ENCODE data around the gene CACUL1.

Gene CACUL1

DNA sequence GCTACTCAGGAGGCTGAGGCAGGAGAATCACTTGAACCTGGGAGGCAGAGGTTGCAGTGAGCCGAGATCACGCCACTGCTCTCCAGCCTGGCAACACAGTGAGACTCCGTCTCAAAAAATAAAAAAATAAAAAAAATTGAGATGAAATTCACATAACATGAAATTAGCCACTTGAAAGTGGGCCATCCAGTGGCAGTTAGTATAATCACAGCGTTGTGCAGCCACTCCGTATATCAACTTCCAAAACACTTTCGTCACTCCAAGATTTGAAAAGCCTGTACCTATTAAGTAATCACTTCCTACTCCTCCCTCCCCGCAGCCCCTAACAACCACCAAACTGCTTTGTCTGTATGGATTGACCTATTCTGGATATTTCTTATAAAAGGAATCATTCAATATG, 20.7 kb upstream of the CACUL1 start:
- Mint-ChIP-seq H3K4me3 (no peak overlapping the region), H3K27ac (no peak overlapping the region), H3K9me3 (peaks cover 30% of the 10 kb centered on the region), H3K4me1 (no peaks in the 10 kb centered on the region), H3K27me3 (ENCODE audit: low read depth, poor library complexity) (peaks cover 38% of the 10 kb centered on the region), H3K36me3 (ENCODE audit: low read depth) (no peaks in the 10 kb centered on the region)
- TF ChIP-seq, protein P1, sequence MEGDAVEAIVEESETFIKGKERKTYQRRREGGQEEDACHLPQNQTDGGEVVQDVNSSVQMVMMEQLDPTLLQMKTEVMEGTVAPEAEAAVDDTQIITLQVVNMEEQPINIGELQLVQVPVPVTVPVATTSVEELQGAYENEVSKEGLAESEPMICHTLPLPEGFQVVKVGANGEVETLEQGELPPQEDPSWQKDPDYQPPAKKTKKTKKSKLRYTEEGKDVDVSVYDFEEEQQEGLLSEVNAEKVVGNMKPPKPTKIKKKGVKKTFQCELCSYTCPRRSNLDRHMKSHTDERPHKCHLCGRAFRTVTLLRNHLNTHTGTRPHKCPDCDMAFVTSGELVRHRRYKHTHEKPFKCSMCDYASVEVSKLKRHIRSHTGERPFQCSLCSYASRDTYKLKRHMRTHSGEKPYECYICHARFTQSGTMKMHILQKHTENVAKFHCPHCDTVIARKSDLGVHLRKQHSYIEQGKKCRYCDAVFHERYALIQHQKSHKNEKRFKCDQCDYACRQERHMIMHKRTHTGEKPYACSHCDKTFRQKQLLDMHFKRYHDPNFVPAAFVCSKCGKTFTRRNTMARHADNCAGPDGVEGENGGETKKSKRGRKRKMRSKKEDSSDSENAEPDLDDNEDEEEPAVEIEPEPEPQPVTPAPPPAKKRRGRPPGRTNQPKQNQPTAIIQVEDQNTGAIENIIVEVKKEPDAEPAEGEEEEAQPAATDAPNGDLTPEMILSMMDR (IDR thresholded peaks at IDR 0.05) = no peak
- no peak for DNase-seq

DNA sequence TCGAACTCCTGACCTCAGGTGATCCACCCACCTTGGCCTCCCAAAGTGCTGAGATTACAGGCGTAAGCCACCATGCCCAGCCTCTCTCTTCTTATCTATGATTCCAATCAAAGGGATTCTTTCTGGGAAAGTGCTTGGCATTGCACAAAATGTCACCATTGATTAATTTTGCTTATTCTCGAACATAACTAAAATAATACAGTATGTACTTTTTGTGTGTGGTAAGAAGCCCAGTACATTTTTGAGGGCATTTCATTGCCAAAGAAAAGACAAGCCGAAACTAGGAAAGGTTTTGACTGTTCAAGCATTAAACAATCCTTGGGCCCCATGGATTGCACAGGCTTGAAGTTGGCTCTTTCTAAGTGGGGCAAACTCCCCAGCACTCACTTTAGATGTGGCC, 18.3 kb upstream of the CACUL1 start:
- Mint-ChIP-seq H3K4me1 (no peaks in the 10 kb centered on the region), H3K36me3 (ENCODE audit: low read depth) (no peaks in the 10 kb centered on the region), H3K4me3 (no peak overlapping the region), H3K27ac (no peak overlapping the region), H3K9me3 (peaks cover 30% of the 10 kb centered on the region), H3K27me3 (ENCODE audit: low read depth, poor library complexity) (peaks cover 28% of the 10 kb centered on the region)
- DNase-seq = no peak
- TF ChIP-seq, protein P1 (IDR thresholded peaks at IDR 0.05) = no peak

DNA sequence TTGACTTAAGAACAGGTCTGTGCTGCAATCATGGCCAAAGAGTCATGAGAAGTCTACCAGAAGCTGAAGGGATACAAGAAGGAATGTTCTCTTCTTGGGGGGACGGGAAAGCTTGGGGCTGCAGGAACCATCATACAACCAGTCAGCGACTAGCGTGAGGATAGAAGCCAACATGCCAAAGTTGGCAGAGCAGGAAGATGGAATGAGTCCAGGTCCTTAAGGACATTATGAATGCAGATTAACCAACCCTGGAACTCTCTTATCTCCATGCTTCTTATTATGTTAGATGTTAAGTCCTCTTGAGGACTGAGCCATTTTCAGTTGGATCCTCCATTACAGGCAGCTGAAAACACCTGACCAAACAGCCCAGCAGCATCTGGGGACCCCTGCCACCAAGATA, 17.2 kb upstream of the CACUL1 start:
- Mint-ChIP-seq H3K4me1 (no peaks in the 10 kb centered on the region), H3K27ac (no peak overlapping the region), H3K9me3 (peaks cover 20% of the 10 kb centered on the region), H3K4me3 (no peak overlapping the region), H3K27me3 (ENCODE audit: low read depth, poor library complexity) (peaks cover 25% of the 10 kb centered on the region), H3K36me3 (ENCODE audit: low read depth) (no peaks in the 10 kb centered on the region)
- TF ChIP-seq, protein P1 (IDR thresholded peaks at IDR 0.05) = no peak
- no peak for DNase-seq

DNA sequence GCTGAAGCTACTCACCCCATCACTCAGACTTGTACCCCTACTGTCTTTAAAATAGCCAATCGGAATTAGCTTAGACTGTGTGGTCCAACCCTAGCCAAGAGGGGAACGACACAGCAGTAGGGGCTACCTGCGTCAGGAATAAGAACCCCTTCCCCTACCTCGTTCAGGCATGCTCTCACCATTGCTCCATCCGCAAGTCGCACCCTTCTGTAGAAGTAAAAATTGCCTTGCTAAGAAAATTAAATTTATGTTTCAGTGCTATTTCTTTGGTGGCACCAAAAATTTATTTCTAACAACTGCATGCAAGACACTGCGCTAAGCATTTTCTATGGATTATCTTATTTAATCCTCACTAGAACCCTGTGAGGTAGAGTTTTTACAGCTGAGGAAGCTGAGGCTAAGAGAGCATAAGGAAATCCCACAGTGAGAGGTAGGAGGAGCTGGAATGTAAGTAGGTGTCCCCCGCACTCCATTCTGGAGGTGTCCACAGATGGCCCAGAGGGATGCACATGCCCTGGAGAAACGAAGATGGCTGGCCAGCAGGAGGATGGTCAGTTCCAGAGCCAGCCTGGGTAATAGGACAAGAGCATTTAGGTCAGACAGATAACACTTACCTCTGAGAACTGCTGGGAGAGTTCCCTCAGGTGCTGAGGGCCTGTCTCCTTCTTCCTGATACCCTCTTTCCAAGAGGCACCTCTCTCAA, 15.3 kb upstream of the CACUL1 start:
- TF ChIP-seq, protein P1 (IDR thresholded peaks at IDR 0.05) = no peak
- Mint-ChIP-seq H3K9me3 (peaks cover 4% of the 10 kb centered on the region), H3K4me1 (peaks cover 12% of the 10 kb centered on the region), H3K36me3 (ENCODE audit: low read depth) (no peaks in the 10 kb centered on the region), H3K27me3 (ENCODE audit: low read depth, poor library complexity) (peaks cover 28% of the 10 kb centered on the region), H3K27ac (no peak overlapping the region), H3K4me3 (no peak overlapping the region)
- DNase-seq = no peak

DNA sequence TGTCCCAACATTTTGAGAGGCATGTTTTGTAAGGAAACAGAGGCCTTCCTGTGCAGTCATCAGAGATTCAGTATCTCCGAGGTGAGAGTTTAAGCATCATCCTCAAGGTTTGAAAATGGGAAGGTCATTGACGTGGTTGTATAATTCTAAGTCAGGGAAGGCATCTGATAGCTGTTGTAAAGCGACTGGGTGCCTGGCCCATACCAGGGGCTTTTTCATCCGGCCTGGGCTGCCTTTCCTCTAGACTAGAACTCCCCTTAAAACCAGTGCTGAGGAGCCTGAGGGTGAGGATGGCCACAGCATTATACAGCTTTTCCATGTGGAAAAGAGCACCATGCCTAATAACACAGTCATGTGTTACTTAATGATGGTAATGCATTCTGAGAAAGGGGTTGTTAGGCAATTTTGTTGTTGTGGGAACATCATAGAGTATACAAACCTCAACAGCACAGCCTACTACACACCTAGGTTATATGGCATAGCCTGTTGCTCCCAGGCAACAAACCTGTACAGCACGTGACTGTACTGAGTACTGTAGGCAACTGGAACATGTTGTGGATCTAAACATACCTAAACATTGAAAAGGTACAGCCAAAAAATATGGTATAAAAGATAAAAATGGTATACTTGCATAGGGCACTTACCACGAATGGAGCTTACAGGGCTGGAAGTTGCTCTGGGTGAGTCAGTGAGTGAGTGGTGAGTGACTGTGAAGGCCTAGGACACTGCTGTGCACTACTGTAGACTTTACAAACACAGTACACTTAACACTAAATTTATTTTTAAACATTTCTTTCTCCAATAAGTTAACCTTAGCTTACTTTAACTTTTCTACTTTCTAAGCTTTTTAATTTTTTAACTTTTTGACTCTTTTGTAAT, 13.5 kb upstream of the CACUL1 start:
- Mint-ChIP-seq H3K27me3 (ENCODE audit: low read depth, poor library complexity) (peaks cover 21% of the 10 kb centered on the region), H3K4me3 (no peak overlapping the region), H3K9me3 (no peaks in the 10 kb centered on the region), H3K36me3 (ENCODE audit: low read depth) (no peaks in the 10 kb centered on the region), H3K4me1 (peaks cover 12% of the 10 kb centered on the region), H3K27ac (no peak overlapping the region)
- TF ChIP-seq, protein P1 (IDR thresholded peaks at IDR 0.05) = no peak
- no peak for DNase-seq

Measured in nephron progenitor cell (in vitro differentiated cells).